Astrocyte (in vitro differentiated cells and primary cell): ENCODE measurements around the gene TPP1. TPM values are rescaled to one million over a fixed set of nuclear protein-coding genes. Genes with fewer than 3 reads are reported as not detected.

ENCODE experiments used
- DNase-seq: peaks from one replicate; pipeline ENCODE4 v3.0.0-alpha.2; 2010; ENCODE audit warnings: low read depth
- FAIRE-seq: peaks from 2 replicates; lab custom pipeline; 2011; peaks lifted over from hg19 to GRCh38; lab: Jason Lieb, UNC
- H2AFZ ChIP-seq: 2 replicates; pipeline ENCODE4 v1.6.0; 2012; ENCODE audit warnings: low read depth, low read length, inconsistent platforms
- H3K27ac ChIP-seq: 2 replicates; pipeline ENCODE4 v1.5.1; 2011; ENCODE audit warnings: low read depth, low read length, inconsistent platforms
- H3K27me3 ChIP-seq: 2 replicates; pipeline ENCODE4 v1.6.0; 2011; ENCODE audit warnings: low read length, inconsistent platforms; ENCODE audit not compliant: insufficient read depth
- H3K36me3 ChIP-seq: 2 replicates; pipeline ENCODE4 v1.5.1; 2011; ENCODE audit warnings: low read length, inconsistent platforms; ENCODE audit not compliant: insufficient read depth
- H3K4me1 ChIP-seq: 2 replicates; pipeline ENCODE4 v1.5.1; 2011; ENCODE audit warnings: low read length, inconsistent platforms; ENCODE audit not compliant: insufficient read depth
- H3K4me2 ChIP-seq: 2 replicates; pipeline ENCODE4 v1.6.0; 2012; ENCODE audit warnings: low read length, inconsistent platforms
- H3K4me3 ChIP-seq: 2 replicates; pipeline ENCODE4 v1.5.1; 2011; ENCODE audit warnings: low read depth, mild to moderate bottlenecking, low read length, inconsistent platforms; ENCODE audit not compliant: insufficient read depth
- H3K79me2 ChIP-seq: 2 replicates; pipeline ENCODE4 v1.6.0; 2012; ENCODE audit warnings: mild to moderate bottlenecking, low read length, inconsistent platforms; ENCODE audit not compliant: insufficient read depth
- H3K9ac ChIP-seq: 2 replicates; pipeline ENCODE4 v1.6.0; 2012; ENCODE audit warnings: mild to moderate bottlenecking, low read length, inconsistent platforms
- H3K9me3 ChIP-seq: 2 replicates; pipeline ENCODE4 v1.5.1; 2012; ENCODE audit warnings: low read depth, mild to moderate bottlenecking, low read length, inconsistent platforms; ENCODE audit not compliant: insufficient read depth
- H4K20me1 ChIP-seq: 2 replicates; pipeline ENCODE4 v1.6.0; 2012; ENCODE audit warnings: low read length, inconsistent platforms; ENCODE audit not compliant: insufficient read depth
- H3K27ac Mint-ChIP-seq: one replicate; pipeline ENCODE4 v1.8.0; 2021; ENCODE audit warnings: mild to moderate bottlenecking, mixed read lengths; ENCODE audit not compliant: unreplicated experiment
- H3K27me3 Mint-ChIP-seq: one replicate; pipeline ENCODE4 v1.8.0; 2021; ENCODE audit warnings: low read depth, mixed read lengths; ENCODE audit not compliant: unreplicated experiment
- H3K36me3 Mint-ChIP-seq: one replicate; pipeline ENCODE4 v1.8.0; 2021; ENCODE audit warnings: low read depth, mixed read lengths; ENCODE audit not compliant: unreplicated experiment
- H3K4me1 Mint-ChIP-seq: one replicate; pipeline ENCODE4 v1.8.0; 2021; ENCODE audit warnings: low read depth, mixed read lengths; ENCODE audit not compliant: unreplicated experiment
- H3K4me3 Mint-ChIP-seq: one replicate; pipeline ENCODE4 v1.8.0; 2021; ENCODE audit warnings: mild to moderate bottlenecking, moderate library complexity, mixed read lengths; ENCODE audit not compliant: unreplicated experiment
- H3K9me3 Mint-ChIP-seq: one replicate; pipeline ENCODE4 v1.8.0; 2021; ENCODE audit warnings: mild to moderate bottlenecking, mixed read lengths; ENCODE audit not compliant: unreplicated experiment
- EZH2 ChIP-seq: IDR thresholded peaks from 2 replicates; pipeline ENCODE4 v1.6.1; 2012; ENCODE audit warnings: mild to moderate bottlenecking, low read length, inconsistent platforms; ENCODE audit not compliant: insufficient read depth
- total RNA-seq: library from RNA; stranded (reverse); gene quantifications from 2 replicates; pipeline ENCODE4 v1.2.1, GENCODE V29; 2021
- TF ChIP-seq, protein P1 (sequence below): IDR thresholded peaks from 2 replicates; pipeline ENCODE4 v1.5.1; 2011; ENCODE audit warnings: low read depth, mild to moderate bottlenecking, inconsistent platforms, low read length, moderate library complexity; ENCODE audit not compliant: insufficient read depth

The TPP1 gene
- total RNA-seq, 1 donor from 2014 or later = 43.4 TPM

DNA sequence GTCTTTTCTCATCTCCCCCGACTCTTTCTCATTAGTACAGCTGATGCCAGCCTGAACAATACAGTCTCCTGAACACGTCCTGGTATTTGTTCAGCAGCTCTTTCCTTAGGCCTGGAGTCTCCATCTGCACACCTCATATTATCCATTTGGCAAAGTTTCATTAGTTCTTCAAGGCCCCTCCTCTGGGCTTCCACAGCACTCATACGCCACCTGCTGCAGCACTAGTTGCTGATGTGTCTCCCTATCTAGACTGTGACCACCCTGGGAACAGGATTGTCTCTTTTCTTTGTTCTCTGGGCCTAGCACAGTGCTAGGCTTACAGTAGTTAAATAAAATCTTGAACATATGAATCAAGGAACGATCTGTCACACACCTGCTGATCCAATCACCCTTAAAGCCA lies 19.2 kb upstream of the TPP1 start:
- H3K27ac Mint-ChIP-seq = no peak overlapping the region
- Histone ChIP-seq H4K20me1 (peaks cover 4% of the 10 kb centered on the region), H3K79me2 (no peaks in the 10 kb centered on the region), H3K27me3 (no peaks in the 10 kb centered on the region), H3K27ac (no peak overlapping the region), H3K9ac (no peak overlapping the region), H3K4me3 (no peak overlapping the region), H3K9me3 (no peaks in the 10 kb centered on the region), H3K36me3 (no peaks in the 10 kb centered on the region), H3K4me1 (peaks cover 8% of the 10 kb centered on the region), H3K4me2 (no peak overlapping the region), H2AFZ (no peak overlapping the region)
- peaks cover under 1% of the 10 kb centered on the region for H3K36me3 Mint-ChIP-seq
- no peaks in the 10 kb centered on the region for H3K9me3 Mint-ChIP-seq
- H3K4me3 Mint-ChIP-seq = no peak overlapping the region
- FAIRE-seq = no peak
- DNase-seq = no peak
- H3K4me1 Mint-ChIP-seq = no peaks in the 10 kb centered on the region
- TF ChIP-seq, protein P1, sequence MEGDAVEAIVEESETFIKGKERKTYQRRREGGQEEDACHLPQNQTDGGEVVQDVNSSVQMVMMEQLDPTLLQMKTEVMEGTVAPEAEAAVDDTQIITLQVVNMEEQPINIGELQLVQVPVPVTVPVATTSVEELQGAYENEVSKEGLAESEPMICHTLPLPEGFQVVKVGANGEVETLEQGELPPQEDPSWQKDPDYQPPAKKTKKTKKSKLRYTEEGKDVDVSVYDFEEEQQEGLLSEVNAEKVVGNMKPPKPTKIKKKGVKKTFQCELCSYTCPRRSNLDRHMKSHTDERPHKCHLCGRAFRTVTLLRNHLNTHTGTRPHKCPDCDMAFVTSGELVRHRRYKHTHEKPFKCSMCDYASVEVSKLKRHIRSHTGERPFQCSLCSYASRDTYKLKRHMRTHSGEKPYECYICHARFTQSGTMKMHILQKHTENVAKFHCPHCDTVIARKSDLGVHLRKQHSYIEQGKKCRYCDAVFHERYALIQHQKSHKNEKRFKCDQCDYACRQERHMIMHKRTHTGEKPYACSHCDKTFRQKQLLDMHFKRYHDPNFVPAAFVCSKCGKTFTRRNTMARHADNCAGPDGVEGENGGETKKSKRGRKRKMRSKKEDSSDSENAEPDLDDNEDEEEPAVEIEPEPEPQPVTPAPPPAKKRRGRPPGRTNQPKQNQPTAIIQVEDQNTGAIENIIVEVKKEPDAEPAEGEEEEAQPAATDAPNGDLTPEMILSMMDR = no peak
- no peak for TF ChIP-seq EZH2
- H3K27me3 Mint-ChIP-seq = peaks cover 5% of the 10 kb centered on the region

DNA sequence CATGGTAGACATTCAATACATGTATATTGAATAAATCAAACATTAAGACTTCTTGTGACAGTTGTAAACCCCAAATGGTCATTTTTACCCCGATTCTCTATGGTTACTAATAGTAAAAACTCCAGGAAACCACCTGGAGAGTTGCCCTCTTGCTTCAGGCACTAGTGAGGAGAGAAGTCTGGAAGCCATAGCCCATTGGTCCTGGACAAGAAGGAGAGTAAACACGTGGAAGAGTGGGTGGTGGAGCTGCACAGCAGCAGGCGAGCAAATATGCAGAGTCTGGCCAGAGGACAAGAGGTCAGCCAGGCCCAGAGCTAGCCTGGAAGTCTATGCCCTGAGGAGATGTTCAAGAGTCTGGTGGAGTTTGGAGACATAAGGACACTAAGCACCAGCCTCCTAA lies 18.6 kb upstream of the TPP1 start:
- Histone ChIP-seq H3K36me3 (no peaks in the 10 kb centered on the region), H3K4me1 (peaks cover 8% of the 10 kb centered on the region), H3K9me3 (no peaks in the 10 kb centered on the region), H4K20me1 (peaks cover 4% of the 10 kb centered on the region), H3K27ac (no peak overlapping the region), H2AFZ (no peak overlapping the region), H3K4me3 (no peak overlapping the region), H3K4me2 (no peak overlapping the region), H3K79me2 (no peaks in the 10 kb centered on the region), H3K9ac (no peak overlapping the region), H3K27me3 (no peaks in the 10 kb centered on the region)
- TF ChIP-seq, protein P1 = no peak
- TF ChIP-seq EZH2 = no peak
- Mint-ChIP-seq H3K36me3 (peaks cover 1% of the 10 kb centered on the region), H3K27me3 (peaks cover 5% of the 10 kb centered on the region), H3K27ac (no peak overlapping the region), H3K4me1 (no peaks in the 10 kb centered on the region), H3K9me3 (no peaks in the 10 kb centered on the region), H3K4me3 (no peak overlapping the region)
- FAIRE-seq (no peak), DNase-seq (peak; percentile 75)

DNA sequence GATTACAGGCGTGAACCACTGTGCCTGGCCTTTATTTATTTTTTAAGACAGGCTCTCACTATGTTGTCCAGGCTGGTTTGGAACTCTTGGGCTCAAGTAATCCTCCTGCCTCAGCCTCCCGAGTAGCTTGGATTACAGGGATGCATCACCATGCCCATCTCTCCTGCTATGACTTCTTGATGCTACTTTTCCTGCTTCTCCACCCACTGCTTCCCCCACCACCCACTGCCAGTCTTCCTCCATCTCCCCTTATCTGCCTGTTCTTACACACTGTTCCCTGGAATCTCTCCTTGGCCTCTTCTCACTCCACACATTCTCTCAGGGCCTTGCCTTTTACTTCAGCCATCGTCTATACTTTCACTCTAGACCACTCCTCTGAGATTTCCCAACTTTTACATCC lies 17.3 kb upstream of the TPP1 start:
- no peaks in the 10 kb centered on the region for H3K9me3 Mint-ChIP-seq
- Histone ChIP-seq H3K27me3 (no peaks in the 10 kb centered on the region), H3K9ac (no peak overlapping the region), H3K4me1 (peaks cover 8% of the 10 kb centered on the region), H4K20me1 (no peaks in the 10 kb centered on the region), H2AFZ (no peak overlapping the region), H3K27ac (no peak overlapping the region), H3K4me3 (no peak overlapping the region), H3K36me3 (no peaks in the 10 kb centered on the region), H3K9me3 (no peaks in the 10 kb centered on the region), H3K79me2 (no peaks in the 10 kb centered on the region), H3K4me2 (no peak overlapping the region)
- peaks cover 10% of the 10 kb centered on the region for H3K36me3 Mint-ChIP-seq
- DNase-seq = no peak
- TF ChIP-seq EZH2 = no peak
- TF ChIP-seq, protein P1 = no peak
- H3K27ac Mint-ChIP-seq = no peak overlapping the region
- no peak for FAIRE-seq
- peaks cover 14% of the 10 kb centered on the region for H3K27me3 Mint-ChIP-seq
- H3K4me3 Mint-ChIP-seq = no peak overlapping the region
- H3K4me1 Mint-ChIP-seq = no peaks in the 10 kb centered on the region
